Stomach smooth muscle (tissue), 2 donors: ENCODE results near the gene ZBTB14.

ENCODE experiments used
- H3K27ac ChIP-seq: one replicate; pipeline ENCODE4 v1.7.0; 2013; ENCODE audit warnings: mild to moderate bottlenecking, low read length, inconsistent platforms
- H3K27me3 ChIP-seq, 2 donors: one replicate each; pipeline ENCODE4 v1.7.0; 2013; ENCODE audit warnings: low read length in 2 of 2; ENCODE audit not compliant: insufficient read depth in 2 of 2, control insufficient read depth in 1 of 2
- H3K36me3 ChIP-seq, 2 donors: one replicate each; pipeline ENCODE4 v1.7.0; 2013; ENCODE audit warnings: low read length in 2 of 2; ENCODE audit not compliant: control insufficient read depth in 2 of 2, insufficient read depth in 2 of 2
- H3K4me1 ChIP-seq: one replicate; pipeline ENCODE4 v1.7.0; 2013; ENCODE audit warnings: low read length; ENCODE audit not compliant: control insufficient read depth, insufficient read depth
- H3K4me3 ChIP-seq, 2 donors: one replicate each; pipeline ENCODE4 v1.7.0; 2013; ENCODE audit warnings: low read length in 2 of 2
- H3K9ac ChIP-seq, 2 donors: one replicate each; pipeline ENCODE4 v1.7.0; 2013; ENCODE audit warnings: low read length in 2 of 2, mild to moderate bottlenecking in 1 of 2
- H3K9me3 ChIP-seq, 2 donors: one replicate each; pipeline ENCODE4 v1.7.0; 2013; ENCODE audit warnings: low read length in 2 of 2; ENCODE audit not compliant: control insufficient read depth in 2 of 2
- donor health status: healthy.
- donor health status: Pancreatic carcinoma.

ZBTB14 gene

DNA sequence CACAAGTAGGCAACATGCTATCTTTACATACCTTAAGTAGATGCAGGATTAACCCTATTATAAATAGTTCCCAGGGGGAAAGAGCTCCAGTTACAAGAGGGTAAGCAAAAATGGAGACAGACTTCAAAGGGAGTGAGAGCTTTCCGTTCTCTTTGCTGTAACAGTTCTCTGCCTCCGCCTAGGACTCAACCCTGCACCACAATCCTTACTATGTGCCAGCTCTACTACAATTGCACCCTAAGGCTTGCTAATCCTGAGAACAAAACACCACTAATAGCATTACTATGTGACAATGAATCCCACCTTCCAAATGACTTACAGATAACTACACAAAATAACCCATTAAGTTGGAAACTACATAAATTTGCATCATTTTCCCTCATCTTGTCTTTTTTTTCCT lies 7.7 kb downstream of the ZBTB14 start:
- Histone ChIP-seq H3K4me3 (no peak overlapping the region), H3K27ac (no peak overlapping the region), H3K9ac (no peak overlapping the region), H3K27me3 (no peaks in the 10 kb centered on the region), H3K9me3 (no peaks in the 10 kb centered on the region), H3K36me3 (peaks cover 14 to 15% of the 10 kb centered on the region in 2 donors), H3K4me1 (no peaks in the 10 kb centered on the region)

DNA sequence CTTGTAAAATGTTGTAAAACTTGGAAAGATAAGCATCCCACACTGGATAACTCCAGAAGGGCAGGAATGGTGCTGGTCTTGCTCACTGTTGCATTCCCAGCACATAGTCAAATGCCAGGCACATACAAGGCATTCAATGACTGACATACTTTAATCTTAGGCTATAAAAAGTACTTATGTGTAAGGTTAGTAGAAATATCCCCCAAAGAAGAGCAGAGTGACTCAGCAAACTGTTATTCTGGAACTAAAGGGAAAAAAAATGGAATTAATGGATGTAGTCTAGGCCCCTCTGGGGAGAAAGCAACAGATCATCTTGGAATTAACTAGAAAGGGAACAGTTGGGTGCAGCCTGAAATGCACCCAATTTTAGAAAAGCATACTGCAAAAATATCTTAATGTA lies 9.0 kb downstream of the ZBTB14 start:
- Histone ChIP-seq H3K36me3 (peaks cover 9 to 13% of the 10 kb centered on the region in 2 donors), H3K4me1 (no peaks in the 10 kb centered on the region), H3K27me3 (no peaks in the 10 kb centered on the region), H3K9ac (no peak overlapping the region), H3K9me3 (no peaks in the 10 kb centered on the region), H3K4me3 (no peak overlapping the region), H3K27ac (no peak overlapping the region)

DNA sequence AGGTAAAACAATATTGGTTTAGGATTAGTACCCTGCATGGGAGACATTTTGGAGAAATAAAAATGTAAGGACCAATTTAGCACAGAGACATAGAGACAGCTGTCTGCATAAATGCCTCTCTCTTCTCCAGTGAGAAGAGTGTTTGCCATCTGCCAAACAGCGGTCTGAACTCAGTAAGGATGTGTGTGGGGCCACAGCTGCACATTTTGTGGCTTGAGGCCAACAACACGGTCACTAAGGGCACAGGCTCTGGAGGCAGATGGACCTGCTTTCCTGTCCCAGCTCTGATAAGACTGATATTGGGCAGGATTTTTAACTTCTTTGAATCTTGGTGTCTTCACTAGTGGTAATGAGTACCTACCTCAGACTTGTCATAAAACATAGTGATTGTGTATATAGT lies 10.2 kb downstream of the ZBTB14 start:
- Histone ChIP-seq H3K36me3 (peaks cover 0 to 4% of the 10 kb centered on the region in 2 donors), H3K4me1 (no peaks in the 10 kb centered on the region), H3K9me3 (no peaks in the 10 kb centered on the region), H3K4me3 (no peak overlapping the region), H3K27me3 (no peaks in the 10 kb centered on the region), H3K9ac (no peak overlapping the region), H3K27ac (no peak overlapping the region)

DNA sequence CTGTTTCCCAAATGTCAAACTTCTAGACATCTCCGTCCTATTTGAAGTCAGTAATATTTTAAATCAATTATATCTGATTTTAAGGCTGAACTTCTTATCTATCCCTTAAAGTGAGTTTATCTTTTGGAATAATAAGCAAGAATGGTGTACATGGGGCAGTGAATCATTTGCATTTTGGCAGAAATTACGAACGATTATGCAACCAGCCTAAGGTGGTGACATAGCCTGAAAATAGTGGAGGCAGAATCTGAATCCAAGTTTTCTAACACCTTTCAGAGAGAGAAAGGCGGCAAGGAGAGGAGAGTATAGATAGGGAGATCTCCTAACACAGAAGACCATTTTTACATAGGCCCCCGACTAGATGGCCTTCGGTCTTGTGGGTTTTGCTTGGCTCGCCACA lies 10.7 kb downstream of the ZBTB14 start:
- no peaks in the 10 kb centered on the region for H3K4me1 ChIP-seq
- no peak overlapping the region for H3K9ac ChIP-seq
- H3K4me3 ChIP-seq, result no peak overlapping the region
- H3K36me3 ChIP-seq, result peaks cover 0 to under 1% of the 10 kb centered on the region in 2 donors
- H3K27me3 ChIP-seq, result no peaks in the 10 kb centered on the region
- H3K9me3 ChIP-seq, result no peaks in the 10 kb centered on the region
- H3K27ac ChIP-seq, result no peak overlapping the region

DNA sequence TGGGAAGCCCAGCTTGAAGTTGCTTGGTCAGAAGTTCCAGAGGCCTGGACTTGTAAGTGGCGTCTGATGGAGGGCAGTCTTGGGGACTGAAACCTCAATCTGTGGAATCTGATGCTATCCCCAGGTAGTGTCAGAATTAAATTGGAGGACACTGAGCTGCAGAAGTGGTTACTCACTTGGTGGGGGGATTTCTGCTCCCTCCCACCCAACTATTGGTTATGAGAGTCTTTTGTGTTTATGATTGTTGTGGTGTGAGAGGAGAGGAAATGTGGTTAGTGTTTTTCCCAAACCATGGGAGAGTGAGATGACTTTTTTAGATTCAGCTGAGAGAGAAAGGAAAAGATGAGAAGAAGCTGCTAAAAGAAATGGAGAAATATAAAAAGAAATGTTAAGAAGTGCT lies 12.8 kb downstream of the ZBTB14 start:
- Histone ChIP-seq H3K36me3 (no peaks in the 10 kb centered on the region), H3K9me3 (no peaks in the 10 kb centered on the region), H3K27ac (no peak overlapping the region), H3K9ac (no peak overlapping the region), H3K27me3 (no peaks in the 10 kb centered on the region), H3K4me3 (no peak overlapping the region), H3K4me1 (no peaks in the 10 kb centered on the region)

DNA sequence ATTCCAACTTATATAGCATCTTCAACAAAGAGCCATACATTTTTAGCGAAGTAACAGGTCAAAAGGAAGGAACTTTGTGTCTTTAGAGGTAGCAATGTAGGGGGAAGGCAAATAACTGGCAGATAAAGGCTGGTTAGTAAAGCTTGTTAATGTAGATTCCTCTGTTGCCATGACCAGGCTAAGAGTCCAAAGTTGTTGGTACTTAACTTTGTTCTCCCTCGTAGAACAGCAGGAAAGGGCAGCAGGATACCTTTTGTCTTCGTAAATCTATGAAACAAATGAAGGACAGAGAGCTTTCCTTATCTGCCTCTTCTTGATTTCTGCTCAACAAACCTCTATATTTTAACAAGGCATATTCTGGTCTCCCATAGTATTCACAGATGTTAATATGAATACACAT lies 18.6 kb downstream of the ZBTB14 start:
- H3K4me1 ChIP-seq, result no peaks in the 10 kb centered on the region
- H3K9ac ChIP-seq, result no peak overlapping the region
- no peaks in the 10 kb centered on the region for H3K9me3 ChIP-seq
- no peak overlapping the region for H3K4me3 ChIP-seq
- H3K27ac ChIP-seq, result no peak overlapping the region
- no peaks in the 10 kb centered on the region for H3K36me3 ChIP-seq
- no peaks in the 10 kb centered on the region for H3K27me3 ChIP-seq

DNA sequence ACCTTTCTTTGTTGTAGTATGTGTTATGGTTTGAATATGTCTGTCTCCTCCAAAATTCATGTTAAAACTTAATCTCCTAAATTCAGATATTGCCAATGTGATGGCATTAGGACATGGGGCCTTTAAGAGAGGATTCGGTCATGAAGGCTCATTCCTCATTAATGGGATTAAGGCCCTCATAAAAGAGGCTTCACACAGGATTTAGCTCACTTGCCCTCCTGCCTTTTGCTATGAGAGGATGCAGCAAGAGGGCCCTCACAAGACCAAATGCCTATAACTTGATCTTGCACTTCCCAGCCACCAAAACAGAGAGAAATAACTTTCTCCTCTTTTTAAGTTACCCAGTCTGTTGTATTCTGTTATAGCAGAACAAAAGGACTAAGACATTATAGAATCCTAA lies 19.7 kb downstream of the ZBTB14 start:
- no peaks in the 10 kb centered on the region for H3K27me3 ChIP-seq
- no peak overlapping the region for H3K9ac ChIP-seq
- H3K9me3 ChIP-seq, result no peaks in the 10 kb centered on the region
- H3K36me3 ChIP-seq, result no peaks in the 10 kb centered on the region
- H3K27ac ChIP-seq, result no peak overlapping the region
- no peaks in the 10 kb centered on the region for H3K4me1 ChIP-seq
- no peak overlapping the region for H3K4me3 ChIP-seq

DNA sequence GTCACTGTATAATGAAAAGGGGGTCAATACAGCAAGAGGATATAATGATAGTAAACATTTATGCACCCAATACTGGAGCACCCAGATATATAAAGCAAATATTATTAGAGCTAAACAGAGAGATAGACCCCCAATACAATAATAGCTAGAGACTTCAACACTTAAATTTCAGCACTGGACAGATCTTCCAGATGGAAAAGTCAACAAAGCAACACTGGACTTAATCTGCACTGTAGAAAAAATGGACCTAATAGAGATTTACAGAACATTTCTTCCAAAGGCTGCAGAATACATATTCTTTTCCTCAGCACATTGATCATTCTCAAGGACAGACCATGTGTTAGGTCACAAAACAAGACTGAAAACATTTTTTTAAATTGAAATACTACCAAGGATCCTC lies 26.7 kb downstream of the ZBTB14 start:
- H3K27ac ChIP-seq, result no peak overlapping the region
- no peak overlapping the region for H3K4me3 ChIP-seq

DNA sequence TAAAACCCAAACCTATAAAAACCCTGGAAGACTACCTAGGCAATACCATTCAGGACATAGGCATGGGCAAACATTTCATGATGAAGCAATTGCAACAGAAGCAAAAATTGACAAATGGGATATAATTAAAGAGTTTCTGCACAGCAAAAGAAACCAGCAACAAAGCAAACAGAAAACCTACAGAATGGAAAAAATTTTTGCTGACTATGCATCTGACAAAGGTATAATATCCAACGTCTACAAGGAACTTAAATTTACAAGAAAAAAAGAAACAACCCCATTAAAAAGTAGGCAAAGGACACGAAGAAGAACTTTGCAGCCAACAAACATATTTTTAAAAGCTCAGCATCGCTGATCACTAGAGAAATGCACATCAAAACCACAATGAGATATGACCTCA lies 28.8 kb downstream of the ZBTB14 start:
- no peaks in the 10 kb centered on the region for H3K9me3 ChIP-seq
- no peak overlapping the region for H3K9ac ChIP-seq
- H3K27me3 ChIP-seq, result no peaks in the 10 kb centered on the region
- H3K4me1 ChIP-seq, result no peaks in the 10 kb centered on the region
- no peak overlapping the region for H3K27ac ChIP-seq
- H3K4me3 ChIP-seq, result no peak overlapping the region
- H3K36me3 ChIP-seq, result no peaks in the 10 kb centered on the region

More for the DNA sequence above, 26.7 kb downstream of the ZBTB14 start:
- Histone ChIP-seq H3K9ac (no peak overlapping the region), H3K4me1 (no peaks in the 10 kb centered on the region), H3K36me3 (no peaks in the 10 kb centered on the region), H3K9me3 (no peaks in the 10 kb centered on the region), H3K27me3 (no peaks in the 10 kb centered on the region)

DNA sequence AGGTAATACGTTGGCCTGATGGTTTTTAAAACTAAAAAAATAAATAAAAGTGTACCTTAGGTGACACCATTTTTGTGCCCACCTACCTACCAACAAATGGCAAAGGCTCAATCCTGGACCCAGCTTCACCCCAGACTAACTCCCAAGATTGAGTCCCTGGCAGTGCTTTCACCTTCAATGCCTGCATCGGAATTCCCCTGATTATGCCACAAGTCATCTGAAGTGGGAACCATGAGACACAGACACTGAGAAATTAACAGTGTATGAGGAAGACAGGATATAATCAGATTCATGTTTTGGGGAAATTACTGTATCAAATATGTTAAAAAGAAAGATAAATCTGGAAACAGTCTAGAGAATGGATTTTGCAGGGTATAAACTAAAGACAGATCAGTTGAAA lies 41.6 kb downstream of the ZBTB14 start:
- no peaks in the 10 kb centered on the region for H3K27me3 ChIP-seq
- H3K9me3 ChIP-seq, result no peaks in the 10 kb centered on the region
- no peaks in the 10 kb centered on the region for H3K36me3 ChIP-seq
- H3K9ac ChIP-seq, result no peak overlapping the region
- H3K4me3 ChIP-seq, result no peak overlapping the region
- no peak overlapping the region for H3K27ac ChIP-seq
- H3K4me1 ChIP-seq, result no peaks in the 10 kb centered on the region

DNA sequence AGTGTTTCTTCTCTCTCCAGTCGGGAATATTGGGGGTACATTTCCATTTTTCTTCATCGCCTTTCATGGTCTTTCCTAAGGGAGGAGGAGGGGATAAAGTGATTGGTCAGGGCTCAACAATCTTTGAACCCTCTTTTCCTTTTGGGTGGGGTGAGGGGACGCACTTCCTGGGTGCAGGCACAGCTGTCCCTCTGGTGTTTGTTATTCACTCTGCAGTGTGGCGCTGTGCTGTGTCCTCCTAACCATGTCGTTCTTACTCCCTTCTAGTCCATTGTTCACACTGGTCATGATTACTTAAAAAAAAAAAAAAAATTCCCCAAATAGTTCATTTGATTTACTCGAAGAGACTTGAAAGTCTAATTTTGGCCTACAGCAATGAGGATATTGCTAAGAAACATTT lies 44.4 kb downstream of the ZBTB14 start:
- no peaks in the 10 kb centered on the region for H3K27me3 ChIP-seq
- H3K36me3 ChIP-seq, result no peaks in the 10 kb centered on the region
- H3K9me3 ChIP-seq, result no peaks in the 10 kb centered on the region
- no peaks in the 10 kb centered on the region for H3K4me1 ChIP-seq
- no peak overlapping the region for H3K9ac ChIP-seq
- no peak overlapping the region for H3K4me3 ChIP-seq
- H3K27ac ChIP-seq, result no peak overlapping the region

DNA sequence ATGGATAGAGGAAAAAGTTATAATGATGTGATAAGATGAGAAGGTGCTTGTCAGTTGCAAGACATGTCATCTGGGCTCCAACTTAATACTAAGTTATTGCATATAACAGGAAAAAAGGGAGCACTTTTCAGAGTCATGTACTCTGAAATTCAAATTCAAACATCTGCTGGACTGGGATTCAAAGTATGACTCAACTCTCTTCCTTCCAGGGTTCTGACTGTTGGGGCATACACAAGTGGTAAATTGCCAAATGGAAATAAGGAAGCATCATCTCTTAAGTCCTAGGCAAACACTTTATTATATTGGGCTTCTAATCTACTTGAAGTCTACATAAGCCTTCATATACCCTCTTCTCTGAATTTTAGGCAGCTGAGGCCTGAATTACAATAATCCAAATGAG lies 44.9 kb downstream of the ZBTB14 start:
- no peak overlapping the region for H3K4me3 ChIP-seq
- H3K9ac ChIP-seq, result no peak overlapping the region
- no peaks in the 10 kb centered on the region for H3K36me3 ChIP-seq
- H3K27me3 ChIP-seq, result no peaks in the 10 kb centered on the region
- no peak overlapping the region for H3K27ac ChIP-seq
- H3K9me3 ChIP-seq, result no peaks in the 10 kb centered on the region
- no peaks in the 10 kb centered on the region for H3K4me1 ChIP-seq
